SK-N-SH (cell line): Measurements from ENCODE around the gene KNTC1. TPM values are rescaled to one million over a fixed set of nuclear protein-coding genes. Genes with fewer than 3 reads are reported as not detected.
A peak's percentile ranks its signal among the peaks of the same experiment; 100 is the strongest.

Experiments used
- CTCF ChIA-PET: fragments of 300-600, 350-600 bp; formaldehyde crosslinking; extraction: SDS; loops from one replicate; lab custom pipeline; 2021; lab: Yijun Ruan, JAX
- POLR2A ChIA-PET: fragments of 350-600 bp; sonication (Branson Sonifier 250); formaldehyde crosslinking; extraction: SDS; loops from one replicate; lab custom pipeline; 2020; ENCODE audit warnings: antibody characterized with exemption, inconsistent platforms; lab: Yijun Ruan, JAX
- DNase-seq: peaks from one replicate; pipeline ENCODE4 v3.0.0; 2012
- H2AFZ ChIP-seq: fragments of 200-600 bp; sonication (generic); 2 replicates; pipeline ENCODE4 v1.8.1; 2016; ENCODE audit warnings: antibody characterized with exemption, mild to moderate bottlenecking, low read depth
- H3F3A ChIP-seq: fragments of 200-600 bp; sonication (generic); replicated peaks from 2 replicates; pipeline ENCODE3; 2016; ENCODE audit warnings: antibody characterized with exemption, mild to moderate bottlenecking; ENCODE audit not compliant: insufficient read depth
- H3K27ac ChIP-seq, 2 experiments: fragments of 200-500 bp in 1 of 2; fragments of 200-600 bp in 1 of 2; sonication (Bioruptor generic) in 1 of 2; sonication (generic), shearing (Covaris generic) in 1 of 2; 2 replicates each; pipeline versions ENCODE4 v1.5.1 to v1.6.1; 2014 to 2016; ENCODE audit warnings: low read depth in 2 of 2, inconsistent platforms in 1 of 2, low read length in 1 of 2, mild to moderate bottlenecking in 1 of 2, mixed read lengths in 1 of 2
- H3K27me3 ChIP-seq: fragments of 200-600 bp; sonication (generic), shearing (Covaris generic); 2 replicates; pipeline ENCODE4 v1.6.1; 2016; ENCODE audit warnings: mixed run types; ENCODE audit not compliant: insufficient read depth
- H3K36me3 ChIP-seq, 2 experiments: fragments of 200-500 bp in 1 of 2; fragments of 200-600 bp in 1 of 2; sonication (Bioruptor generic) in 1 of 2; sonication (generic) in 1 of 2; replicated peaks in 1 of 2; 2 replicates each; pipeline versions ENCODE3 to v1.5.1; 2014 to 2016; ENCODE audit warnings: low read length in 1 of 2, mild to moderate bottlenecking in 1 of 2; ENCODE audit not compliant: insufficient read depth in 2 of 2, control insufficient read depth in 1 of 2
- H3K4me1 ChIP-seq, 2 experiments: fragments of 200-500 bp in 1 of 2; fragments of 200-600 bp in 1 of 2; sonication (Bioruptor generic) in 1 of 2; sonication (generic), shearing (Covaris generic) in 1 of 2; 2 replicates each; pipeline versions ENCODE4 v1.5.1 to v1.6.1; 2014 to 2016; ENCODE audit warnings: low read depth in 1 of 2, low read length in 1 of 2, mixed run types in 1 of 2; ENCODE audit not compliant: insufficient read depth in 2 of 2, control insufficient read depth in 1 of 2
- H3K4me2 ChIP-seq: fragments of 200-600 bp; sonication (generic), shearing (Covaris generic); 2 replicates; pipeline ENCODE4 v1.6.1; 2017; ENCODE audit warnings: mixed run types
- H3K4me3 ChIP-seq, 2 experiments: fragments of 200-500 bp in 1 of 2; fragments of 200-600 bp in 1 of 2; sonication (Bioruptor generic) in 1 of 2; sonication (generic), shearing (Covaris generic) in 1 of 2; 2 replicates each; pipeline versions ENCODE4 v1.5.1 to v1.8.1; 2014 to 2016; ENCODE audit warnings: low read depth in 2 of 2, inconsistent platforms in 1 of 2, low read length in 1 of 2, mild to moderate bottlenecking in 1 of 2, mixed read lengths in 1 of 2, moderate library complexity in 1 of 2
- H3K79me2 ChIP-seq: fragments of 200-600 bp; sonication (generic); 2 replicates; pipeline ENCODE4 v1.8.1; 2017; ENCODE audit warnings: mild to moderate bottlenecking; ENCODE audit not compliant: insufficient read depth
- H3K9ac ChIP-seq: fragments of 200-600 bp; sonication (generic); 2 replicates; pipeline ENCODE4 v1.6.1; 2017; ENCODE audit warnings: mixed run types
- H3K9me2 ChIP-seq: fragments of 200-600 bp; sonication (generic); 2 replicates; pipeline ENCODE4 v1.6.1; 2017; ENCODE audit warnings: mixed run types
- H3K9me3 ChIP-seq: fragments of 200-600 bp; sonication (generic); 2 replicates; pipeline ENCODE4 v1.6.1; 2017; ENCODE audit warnings: mixed run types, mild to moderate bottlenecking, moderate library complexity
- H4K20me1 ChIP-seq: fragments of 200-600 bp; sonication (generic); 2 replicates; pipeline ENCODE4 v1.6.1; 2017; ENCODE audit warnings: mild to moderate bottlenecking, mixed run types; ENCODE audit not compliant: insufficient read depth
- CTCF ChIP-seq: fragments of 200-600 bp; sonication (generic); IDR thresholded peaks from 2 replicates; pipeline ENCODE4 v1.6.1; 2017; ENCODE audit warnings: antibody characterized with exemption, mild to moderate bottlenecking, moderate library complexity
- ELF1 ChIP-seq: IDR thresholded peaks from 2 replicates; pipeline ENCODE4 v1.4.0; 2012
- EP300 ChIP-seq, 2 experiments: IDR thresholded peaks; 2 replicates each; pipeline versions ENCODE4 v1.4.0 to v1.6.1; 2012; ENCODE audit warnings: borderline replicate concordance in 1 of 2, low read depth in 1 of 2, low read length in 1 of 2
- FOSL2 ChIP-seq: IDR thresholded peaks from 2 replicates; pipeline ENCODE4 v1.4.0; 2012; ENCODE audit warnings: low read depth, mild to moderate bottlenecking, moderate library complexity, borderline replicate concordance
- FOXJ3 ChIP-seq: sonication (generic); formaldehyde crosslinking; IDR thresholded peaks from 2 replicates; pipeline ENCODE4 v1.5.1; 2020; ENCODE audit warnings: mild to moderate bottlenecking, missing genetic modification reagents
- FOXM1 ChIP-seq: IDR thresholded peaks from 2 replicates; pipeline ENCODE4 v1.4.0; 2012; ENCODE audit warnings: low read depth, mild to moderate bottlenecking
- JUND ChIP-seq: IDR thresholded peaks from 2 replicates; pipeline ENCODE4 v1.4.0; 2012
- MAX ChIP-seq: IDR thresholded peaks from 2 replicates; pipeline ENCODE4 v1.4.0; 2012; ENCODE audit warnings: low read depth
- MXI1 ChIP-seq: IDR thresholded peaks from 2 replicates; pipeline ENCODE4 v1.6.1; 2012; ENCODE audit warnings: mild to moderate bottlenecking, low read depth, low read length, improper control_type of control experiment
- POLR2AphosphoS5 ChIP-seq: IDR thresholded peaks from 2 replicates; pipeline ENCODE4 v1.6.1; 2012; ENCODE audit warnings: low read depth, low read length
- RFX5 ChIP-seq: IDR thresholded peaks from 2 replicates; pipeline ENCODE4 v1.6.1; 2012; ENCODE audit warnings: mild to moderate bottlenecking, improper control_type of control experiment, low read length
- RXRA ChIP-seq: IDR thresholded peaks from 2 replicates; pipeline ENCODE4 v1.4.0; 2012; ENCODE audit warnings: low read depth, mild to moderate bottlenecking, borderline replicate concordance
- SIN3A ChIP-seq: IDR thresholded peaks from 2 replicates; pipeline ENCODE4 v1.6.1; 2012; ENCODE audit warnings: low read depth, mild to moderate bottlenecking, low read length, moderate library complexity, borderline replicate concordance
- SMC3 ChIP-seq: IDR thresholded peaks from 2 replicates; pipeline ENCODE4 v1.6.1; 2012; ENCODE audit warnings: low read depth, low read length, improper control_type of control experiment
- TAF1 ChIP-seq: IDR thresholded peaks from 2 replicates; pipeline ENCODE4 v1.6.1; 2012; ENCODE audit warnings: low read depth, mild to moderate bottlenecking, low read length, moderate library complexity, borderline replicate concordance
- TCF12 ChIP-seq: IDR thresholded peaks from 2 replicates; pipeline ENCODE4 v1.4.0; 2012
- TEAD4 ChIP-seq: IDR thresholded peaks from 2 replicates; pipeline ENCODE4 v1.4.0; 2012; ENCODE audit warnings: mild to moderate bottlenecking, borderline replicate concordance; ENCODE audit not compliant: insufficient read depth
- ZBTB33 ChIP-seq: IDR thresholded peaks from 2 replicates; pipeline ENCODE4 v1.4.0; 2012; ENCODE audit warnings: low read depth, borderline replicate concordance
- WGBS: methylation state at CpG from one replicate; pipeline ENCODE4 v1.1.6; 2017; ENCODE audit warnings: low lambda C conversion rate; 5-methylcytosine and 5-hydroxymethylcytosine counted together
- polyA plus RNA-seq, 3 experiments: library from polyadenylated mRNA; depleted of rRNA; stranded (reverse); fragments of >200 nt; gene quantifications; 2 replicates each; pipeline ENCODE4 v1.2.3, GENCODE V29; 2012
- TF ChIP-seq, protein P1 (sequence below): IDR thresholded peaks from 2 replicates; pipeline ENCODE4 v1.4.0; 2012; ENCODE audit warnings: low read depth, borderline replicate concordance
- TF ChIP-seq, protein P2 (sequence below): IDR thresholded peaks from 2 replicates; pipeline ENCODE4; 2012

KNTC1 gene
- polyA plus RNA-seq, 1 of the 3 experiments (the other 2 are of a cell fraction) = 13.2 TPM

DNA sequence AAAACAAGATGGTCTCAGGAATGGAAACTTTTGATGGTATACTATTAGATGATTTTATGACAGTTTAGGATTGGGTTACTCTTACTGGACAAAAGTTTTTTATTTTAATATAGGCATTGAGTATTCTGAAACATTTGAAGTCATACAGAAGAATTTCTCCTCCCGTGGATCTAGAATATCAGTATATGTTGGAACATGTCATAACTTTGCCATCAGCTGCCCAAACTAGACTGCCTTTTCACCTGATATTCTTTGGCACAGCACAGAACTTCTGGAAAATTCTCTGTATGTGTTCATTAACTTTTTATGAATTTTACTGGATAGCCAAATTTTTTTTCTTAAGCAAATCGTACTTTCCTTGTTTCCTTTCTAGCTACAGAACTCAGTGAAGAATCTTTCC is 75.4 kb downstream of the KNTC1 start:
- Histone ChIP-seq H2AFZ (0 out of 2 replicates have a peak overlapping the region, but pooled peaks have one; percentile 11), H3K4me3 (no peak overlapping the region), H3F3A (peaks cover 9% of the 10 kb centered on the region), H3K9ac (no peak overlapping the region), H3K9me2 (no peaks in the 10 kb centered on the region), H3K4me1 (no peaks in the 10 kb centered on the region), H3K4me2 (no peak overlapping the region), H3K9me3 (no peaks in the 10 kb centered on the region), H4K20me1 (no peaks in the 10 kb centered on the region), H3K36me3 (peaks cover 12 to 29% of the 10 kb centered on the region in 2 experiments), H3K79me2 (no peaks in the 10 kb centered on the region), H3K27ac (no peak overlapping the region), H3K27me3 (no peaks in the 10 kb centered on the region)
- CTCF ChIA-PET = no interaction called here
- 95% methylated on average over 2 of the region's 2 CpGs for WGBS
- POLR2A ChIA-PET = no interaction called here
- TF ChIP-seq FOSL2 (no peak), SIN3A (no peak)
- no peak for DNase-seq

GRCh38 chr12:122604993-122605392 is 77.9 kb downstream of the KNTC1 start:
- DNase-seq = no peak
- H2AFZ ChIP-seq = no peak overlapping the region
- H3K79me2 ChIP-seq = no peaks in the 10 kb centered on the region
- no peaks in the 10 kb centered on the region for H4K20me1 ChIP-seq
- no peak overlapping the region for H3K27ac ChIP-seq
- H3K4me3 ChIP-seq = no peak overlapping the region
- no peaks in the 10 kb centered on the region for H3K4me1 ChIP-seq
- TF ChIP-seq, protein P1, sequence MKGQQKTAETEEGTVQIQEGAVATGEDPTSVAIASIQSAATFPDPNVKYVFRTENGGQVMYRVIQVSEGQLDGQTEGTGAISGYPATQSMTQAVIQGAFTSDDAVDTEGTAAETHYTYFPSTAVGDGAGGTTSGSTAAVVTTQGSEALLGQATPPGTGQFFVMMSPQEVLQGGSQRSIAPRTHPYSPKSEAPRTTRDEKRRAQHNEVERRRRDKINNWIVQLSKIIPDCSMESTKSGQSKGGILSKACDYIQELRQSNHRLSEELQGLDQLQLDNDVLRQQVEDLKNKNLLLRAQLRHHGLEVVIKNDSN = no peak
- TF ChIP-seq SIN3A = no peak
- no peak for TF ChIP-seq FOXJ3 (CRISPR knock-in tag)
- no peak for TF ChIP-seq FOXM1
- no peak for TF ChIP-seq EP300 (IDR thresholded peaks at IDR 0.05; ENCODE audit: borderline replicate concordance in 1 of 2, low read depth in 1 of 2, low read length in 1 of 2)
- TF ChIP-seq JUND = no peak
- TF ChIP-seq POLR2AphosphoS5 = no peak
- TF ChIP-seq ZBTB33 = no peak
- TF ChIP-seq FOSL2 = no peak
- no peak for TF ChIP-seq ELF1
- TF ChIP-seq RXRA = no peak
- TF ChIP-seq TAF1 = no peak
- no peak for TF ChIP-seq SMC3
- TF ChIP-seq, protein P2, sequence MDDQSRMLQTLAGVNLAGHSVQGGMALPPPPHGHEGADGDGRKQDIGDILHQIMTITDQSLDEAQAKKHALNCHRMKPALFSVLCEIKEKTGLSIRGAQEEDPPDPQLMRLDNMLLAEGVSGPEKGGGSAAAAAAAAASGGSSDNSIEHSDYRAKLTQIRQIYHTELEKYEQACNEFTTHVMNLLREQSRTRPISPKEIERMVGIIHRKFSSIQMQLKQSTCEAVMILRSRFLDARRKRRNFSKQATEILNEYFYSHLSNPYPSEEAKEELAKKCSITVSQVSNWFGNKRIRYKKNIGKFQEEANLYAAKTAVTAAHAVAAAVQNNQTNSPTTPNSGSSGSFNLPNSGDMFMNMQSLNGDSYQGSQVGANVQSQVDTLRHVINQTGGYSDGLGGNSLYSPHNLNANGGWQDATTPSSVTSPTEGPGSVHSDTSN = no peak
- TF ChIP-seq MXI1 = no peak
- TF ChIP-seq RFX5 = no peak
- no peak for TF ChIP-seq MAX
- no peak for TF ChIP-seq TCF12
- TF ChIP-seq TEAD4 = no peak
- no peak for TF ChIP-seq CTCF
- POLR2A ChIA-PET = no interaction called here
- peaks cover 21 to 34% of the 10 kb centered on the region in 2 experiments for H3K36me3 ChIP-seq
- no peaks in the 10 kb centered on the region for H3K9me3 ChIP-seq
- WGBS = 98% methylated on average over 4 of the region's 4 CpGs
- H3F3A ChIP-seq = peaks cover 9% of the 10 kb centered on the region
- H3K9me2 ChIP-seq = no peaks in the 10 kb centered on the region
- H3K27me3 ChIP-seq = no peaks in the 10 kb centered on the region
- H3K4me2 ChIP-seq = no peak overlapping the region
- no peak overlapping the region for H3K9ac ChIP-seq
- CTCF ChIA-PET = interaction anchor here (1.0 to 1.4 kb wide), 2 partner anchors 10 to 17 kb away, joined by 3 read pairs; no protein-coding TSS in a partner anchor
